IPS DF 6.9 (cell line): Measurements from ENCODE around the gene SSH2.
"Not testable (repeated sequence)": the region's sequence is repeated elsewhere in the genome, so short reads cannot be mapped to it uniquely, and the experiment has no call there.

ENCODE experiments used
- DNase-seq: peaks from one replicate; pipeline ENCODE4 v3.0.0-alpha.2; 2013; ENCODE audit warnings: low read depth, low spot score
- H3K27ac ChIP-seq: one replicate; pipeline ENCODE4 v1.5.1; 2013; ENCODE audit warnings: low read length, control low read depth
- H3K27me3 ChIP-seq: 2 replicates; pipeline ENCODE4 v1.6.1; 2013; ENCODE audit warnings: mild to moderate bottlenecking, low read length; ENCODE audit not compliant: control insufficient read depth, insufficient read depth
- H3K36me3 ChIP-seq: 2 replicates; pipeline ENCODE4 v1.6.1; 2013; ENCODE audit warnings: low read length; ENCODE audit not compliant: control insufficient read depth, insufficient read depth
- H3K4me1 ChIP-seq: 2 replicates; pipeline ENCODE4 v1.6.1; 2013; ENCODE audit warnings: low read length; ENCODE audit not compliant: control insufficient read depth, insufficient read depth
- H3K4me3 ChIP-seq: 2 replicates; pipeline ENCODE4 v1.5.1; 2013; ENCODE audit warnings: mild to moderate bottlenecking, low read length
- H3K9me3 ChIP-seq: 2 replicates; pipeline ENCODE4 v1.6.1; 2013; ENCODE audit warnings: low read length, inconsistent platforms; ENCODE audit not compliant: control insufficient read depth, insufficient read depth
- WGBS: extraction: QIAGEN DNeasy Blood & Tissue Kit; methylation state at CpG from one replicate; pipeline ENCODE4 v1.1.7; 2013; ENCODE audit warnings: mixed read lengths, missing lambda C conversion rate; ENCODE audit not compliant: insufficient read length, insufficient coverage; 5-methylcytosine and 5-hydroxymethylcytosine counted together

SSH2 gene

GRCh38 chr17:29857105-29857504 lies 72.9 kb downstream of the SSH2 start:
- no CpG with 5 or more reads among the region's 4 CpGs for WGBS

GRCh38 chr17:29855686-29856085 lies 74.3 kb downstream of the SSH2 start:
- no peaks in the 10 kb centered on the region for H3K9me3 ChIP-seq
- H3K4me3 ChIP-seq, result no peak overlapping the region
- H3K27me3 ChIP-seq, result no peaks in the 10 kb centered on the region
- H3K27ac ChIP-seq, result no peak overlapping the region
- H3K36me3 ChIP-seq, result no peaks in the 10 kb centered on the region
- H3K4me1 ChIP-seq, result no peaks in the 10 kb centered on the region
- no peak for DNase-seq
- WGBS, result no CpG with 5 or more reads among the region's 1 CpG

More at GRCh38 chr17:29857105-29857504, 72.9 kb downstream of the SSH2 start:
- not testable (repeated sequence) for H3K27ac ChIP-seq, H3K4me3 ChIP-seq, H3K36me3 ChIP-seq, H3K9me3 ChIP-seq, H3K4me1 ChIP-seq, H3K27me3 ChIP-seq, DNase-seq

- Histone ChIP-seq H3K4me3 (no peak overlapping the region), H3K27ac (no peak overlapping the region), H3K9me3 (no peaks in the 10 kb centered on the region), H3K36me3 (no peaks in the 10 kb centered on the region), H3K4me1 (no peaks in the 10 kb centered on the region), H3K27me3 (no peaks in the 10 kb centered on the region)
- no peak for DNase-seq
- WGBS, result no CpG with 5 or more reads among the region's 3 CpGs
Measured at GRCh38 chr17:29848737-29849136, 81.3 kb downstream of the SSH2 start.

GRCh38 chr17:29847527-29848400 lies 82.3 kb downstream of the SSH2 start:
- no CpG with 5 or more reads among the region's 3 CpGs for WGBS
- Histone ChIP-seq H3K4me3 (no peak overlapping the region), H3K36me3 (no peaks in the 10 kb centered on the region), H3K27ac (no peak overlapping the region), H3K9me3 (no peaks in the 10 kb centered on the region), H3K27me3 (no peaks in the 10 kb centered on the region), H3K4me1 (no peaks in the 10 kb centered on the region)
- DNase-seq, result no peak

- Histone ChIP-seq H3K9me3 (no peaks in the 10 kb centered on the region), H3K4me1 (no peaks in the 10 kb centered on the region), H3K36me3 (no peaks in the 10 kb centered on the region), H3K4me3 (no peak overlapping the region), H3K27ac (no peak overlapping the region), H3K27me3 (no peaks in the 10 kb centered on the region)
- no peak for DNase-seq
- WGBS, result no CpG with 5 or more reads among the region's 3 CpGs
Measured at GRCh38 chr17:29847118-29847517, 82.9 kb downstream of the SSH2 start.

- Histone ChIP-seq H3K36me3 (no peaks in the 10 kb centered on the region), H3K27me3 (no peaks in the 10 kb centered on the region), H3K4me3 (no peak overlapping the region), H3K9me3 (no peaks in the 10 kb centered on the region), H3K27ac (no peak overlapping the region), H3K4me1 (no peaks in the 10 kb centered on the region)
- DNase-seq, result no peak
- no CpG with 5 or more reads among the region's 2 CpGs for WGBS
Measured at GRCh38 chr17:29846298-29846697, 83.7 kb downstream of the SSH2 start.

GRCh38 chr17:29844339-29845048 lies 85.5 kb downstream of the SSH2 start:
- DNase-seq, result no peak
- Histone ChIP-seq H3K4me1 (no peaks in the 10 kb centered on the region), H3K4me3 (no peak overlapping the region), H3K36me3 (no peaks in the 10 kb centered on the region), H3K27me3 (no peaks in the 10 kb centered on the region), H3K9me3 (no peaks in the 10 kb centered on the region), H3K27ac (no peak overlapping the region)
- no CpG with 5 or more reads among the region's 1 CpG for WGBS

- peaks cover 1% of the 10 kb centered on the region for H3K4me1 ChIP-seq
- no peaks in the 10 kb centered on the region for H3K36me3 ChIP-seq
- H3K27me3 ChIP-seq, result no peaks in the 10 kb centered on the region
- H3K27ac ChIP-seq, result no peak overlapping the region
- H3K4me3 ChIP-seq, result no peak overlapping the region
- no peak for DNase-seq
- no peaks in the 10 kb centered on the region for H3K9me3 ChIP-seq
Measured at GRCh38 chr17:29840884-29841283, 89.1 kb downstream of the SSH2 start.

- no CpG with 5 or more reads among the region's 1 CpG for WGBS
- no peaks in the 10 kb centered on the region for H3K36me3 ChIP-seq
- no peak for DNase-seq
Measured at GRCh38 chr17:29839656-29840055, 90.4 kb downstream of the SSH2 start.

GRCh38 chr17:29838961-29839360 lies 91.1 kb downstream of the SSH2 start:
- H3K27ac ChIP-seq, result no peak overlapping the region
- peaks cover 4% of the 10 kb centered on the region for H3K4me1 ChIP-seq
- WGBS, result no CpG with 5 or more reads among the region's 6 CpGs
- no peaks in the 10 kb centered on the region for H3K9me3 ChIP-seq
- H3K27me3 ChIP-seq, result no peaks in the 10 kb centered on the region
- DNase-seq, result no peak
- no peak overlapping the region for H3K4me3 ChIP-seq
- H3K36me3 ChIP-seq, result no peaks in the 10 kb centered on the region

More at GRCh38 chr17:29839656-29840055, 90.4 kb downstream of the SSH2 start:
- Histone ChIP-seq H3K27me3 (no peaks in the 10 kb centered on the region), H3K4me3 (no peak overlapping the region), H3K27ac (no peak overlapping the region), H3K4me1 (peaks cover 4% of the 10 kb centered on the region), H3K9me3 (no peaks in the 10 kb centered on the region)
